ENCODE measurements around the gene MRPS18A.

DNA sequence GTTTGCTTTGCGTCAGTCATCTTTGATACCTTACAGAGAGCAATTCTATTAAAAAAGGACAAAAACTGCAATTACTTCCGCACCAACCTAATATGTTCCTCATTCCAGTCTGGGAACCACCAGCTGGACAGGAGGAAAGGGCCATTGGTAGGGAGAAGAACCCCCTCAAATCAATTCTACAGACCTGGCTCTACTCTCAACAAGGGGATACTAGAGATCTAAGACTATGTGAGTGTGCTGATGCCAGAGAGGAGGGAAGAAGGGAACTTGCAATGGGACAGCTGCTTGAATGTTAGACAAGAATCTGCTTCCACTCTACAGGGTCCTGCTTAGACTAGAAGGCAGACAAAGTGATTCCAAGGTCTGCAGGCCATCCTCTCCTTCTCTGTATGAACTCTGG lies 13.3 kb downstream of the MRPS18A start:
- TF ChIP-seq, protein P1, sequence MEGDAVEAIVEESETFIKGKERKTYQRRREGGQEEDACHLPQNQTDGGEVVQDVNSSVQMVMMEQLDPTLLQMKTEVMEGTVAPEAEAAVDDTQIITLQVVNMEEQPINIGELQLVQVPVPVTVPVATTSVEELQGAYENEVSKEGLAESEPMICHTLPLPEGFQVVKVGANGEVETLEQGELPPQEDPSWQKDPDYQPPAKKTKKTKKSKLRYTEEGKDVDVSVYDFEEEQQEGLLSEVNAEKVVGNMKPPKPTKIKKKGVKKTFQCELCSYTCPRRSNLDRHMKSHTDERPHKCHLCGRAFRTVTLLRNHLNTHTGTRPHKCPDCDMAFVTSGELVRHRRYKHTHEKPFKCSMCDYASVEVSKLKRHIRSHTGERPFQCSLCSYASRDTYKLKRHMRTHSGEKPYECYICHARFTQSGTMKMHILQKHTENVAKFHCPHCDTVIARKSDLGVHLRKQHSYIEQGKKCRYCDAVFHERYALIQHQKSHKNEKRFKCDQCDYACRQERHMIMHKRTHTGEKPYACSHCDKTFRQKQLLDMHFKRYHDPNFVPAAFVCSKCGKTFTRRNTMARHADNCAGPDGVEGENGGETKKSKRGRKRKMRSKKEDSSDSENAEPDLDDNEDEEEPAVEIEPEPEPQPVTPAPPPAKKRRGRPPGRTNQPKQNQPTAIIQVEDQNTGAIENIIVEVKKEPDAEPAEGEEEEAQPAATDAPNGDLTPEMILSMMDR (IDR thresholded peaks at IDR 0.05; ENCODE audit: poor library complexity): no peak
- no peak for TF ChIP-seq EZH2phosphoT487 (IDR thresholded peaks at IDR 0.05; ENCODE audit: low read depth, severe bottlenecking, unreplicated experiment)
